ENCODE results near the gene TEC. TPM values are rescaled to one million over a fixed set of nuclear protein-coding genes. Genes with fewer than 3 reads are reported as not detected.

TEC gene
- total and polyA plus RNA-seq, 2 of the 8 experiments (the other 6 are each of a cell fraction or from before 2014, with no cell fraction given), result 0.73 to 1.8 TPM

GRCh38 chr4:48224606-48225005 lies 45.0 kb downstream of the TEC start (continued):
- TF ChIP-seq SP4 (IDR thresholded peaks at IDR 0.05; ENCODE audit: low read length) (no peak), SUZ12 (IDR thresholded peaks at IDR 0.05; ENCODE audit: low read length) (no peak), BRCA1 (IDR thresholded peaks at IDR 0.05; ENCODE audit: low read depth, low read length) (no peak)

Measured in H1 (cell line).